Activated CD8-positive, alpha-beta memory T cell treated with anti-CD3 and anti-CD28 coated beads, Interleukin-2, amount 50 U/mL, for 4 hours (primary cell): ENCODE data around the gene KIAA0825.
A peak's percentile ranks its signal among the peaks of the same experiment; 100 is the strongest.
"Not testable (repeated sequence)": the region's sequence is repeated elsewhere in the genome, so short reads cannot be mapped to it uniquely, and the experiment has no call there.

Experiments
- DNase-seq: peaks from one replicate; pipeline ENCODE4 v3.0.0-alpha.2; 2020

Gene KIAA0825

DNA sequence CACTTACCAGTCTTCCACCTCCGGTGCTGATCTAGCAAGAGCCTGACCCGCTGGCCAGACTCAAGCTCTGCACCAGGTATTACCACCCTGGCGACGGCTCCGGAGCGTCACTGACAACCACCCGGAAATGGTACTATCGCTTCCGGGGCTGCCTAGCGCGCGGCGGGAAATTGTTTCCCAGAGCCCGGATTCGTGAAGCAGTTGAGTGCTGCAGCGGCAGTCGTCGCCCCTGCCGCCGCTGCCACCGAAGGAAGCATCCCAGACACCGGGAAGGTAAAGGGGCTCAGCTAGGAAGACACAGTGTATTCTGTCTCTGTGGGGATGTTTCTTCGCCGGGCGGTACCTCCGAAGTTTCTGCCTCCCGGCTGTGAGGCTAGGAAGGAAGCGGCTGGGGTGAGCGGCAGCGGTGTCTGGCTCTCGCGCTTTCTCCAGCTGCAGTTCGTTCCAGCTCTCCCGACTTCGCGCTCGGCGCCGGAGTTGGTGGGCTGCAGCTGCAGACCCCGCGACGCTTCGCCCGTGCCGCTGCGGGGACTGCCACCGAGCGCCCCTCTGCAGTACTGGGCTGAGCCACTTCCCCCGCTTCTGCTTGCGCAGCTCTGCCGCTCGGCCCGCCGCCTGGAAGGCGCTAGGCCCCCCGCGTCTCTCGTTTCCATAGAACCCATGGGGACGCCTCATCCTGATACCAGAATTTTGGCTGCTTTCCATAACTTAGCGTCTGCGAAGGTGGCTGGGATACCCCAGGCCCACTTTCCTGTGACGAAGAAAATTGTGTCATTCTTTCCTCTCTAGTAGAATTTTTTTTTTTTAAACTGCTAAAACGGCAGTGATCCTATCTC is at the start of gene KIAA0825, which contains the start of gene SLF1:
KIAA0825 (minus strand) TSS at position 112 of the 836 bp plus-strand sequence. CDS start 81,478 bp downstream, outside the sequence.
SLF1 (plus strand) TSS at position 177 of the 836 bp plus-strand sequence. CDS start 10,142 bp downstream, outside the sequence.
- peak; percentile 84 for DNase-seq

GRCh38 chr5:94667937-94668336 is 49.5 kb upstream of the KIAA0825 start:
- no peak for DNase-seq

GRCh38 chr5:94661086-94661485 is 42.7 kb upstream of the KIAA0825 start:
- no peak for DNase-seq

GRCh38 chr5:94660506-94660905 is 42.1 kb upstream of the KIAA0825 start:
- DNase-seq, result no peak

GRCh38 chr5:94658272-94658671 is 39.9 kb upstream of the KIAA0825 start:
- no peak for DNase-seq

- DNase-seq, result no peak
Measured at GRCh38 chr5:94649874-94650273, 31.5 kb upstream of the KIAA0825 start.

GRCh38 chr5:94646758-94647157 is 28.4 kb upstream of the KIAA0825 start:
- DNase-seq, result no peak

GRCh38 chr5:94645053-94645452 is 26.6 kb upstream of the KIAA0825 start:
- DNase-seq, result no peak

DNA sequence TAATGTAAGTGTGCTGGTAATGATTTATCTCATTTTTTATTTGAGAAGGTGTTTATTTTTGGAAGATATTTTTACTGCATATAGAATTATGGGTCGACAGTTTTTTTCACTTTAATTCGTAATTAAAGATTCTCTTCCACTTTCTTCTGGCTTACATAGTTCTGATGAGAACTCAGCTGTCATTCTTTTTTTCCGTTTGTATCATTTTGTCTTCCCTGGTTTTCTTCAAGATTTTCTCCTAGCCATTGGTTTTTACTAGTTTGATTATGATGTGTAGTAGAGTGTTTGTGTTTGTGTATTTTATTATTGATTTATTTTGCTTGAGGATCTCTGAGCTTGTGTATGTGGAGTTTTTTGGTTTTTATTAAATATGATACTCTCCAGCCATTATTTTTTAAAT is 21.8 kb upstream of the KIAA0825 start:
- DNase-seq, result no peak

GRCh38 chr5:94632024-94632423 is 13.6 kb upstream of the KIAA0825 start:
- no peak for DNase-seq

GRCh38 chr5:94627191-94627590 is 8.8 kb upstream of the KIAA0825 start:
- DNase-seq, result no peak

- DNase-seq, result no peak
Measured at GRCh38 chr5:94623877-94624276, 5.5 kb upstream of the KIAA0825 start.

DNA sequence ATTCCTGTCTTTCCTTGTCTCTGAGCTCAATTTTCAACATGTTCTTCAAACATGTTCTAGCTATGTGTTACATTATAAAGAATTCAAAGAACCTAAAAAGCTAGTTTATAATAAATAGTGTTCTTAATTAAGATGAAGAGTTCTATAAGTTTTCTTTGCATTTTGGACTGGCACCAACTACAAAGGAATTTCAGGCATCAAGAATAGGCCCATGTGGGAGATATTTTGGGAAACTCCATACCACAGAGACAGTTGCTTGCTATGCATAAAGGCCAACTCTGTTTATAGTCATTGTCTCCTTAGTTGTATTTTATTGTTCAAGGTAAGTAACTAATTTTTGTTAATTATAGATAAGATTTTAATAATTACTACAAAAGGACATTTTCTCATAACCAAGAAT is 4.6 kb upstream of the KIAA0825 start:
- DNase-seq, result no peak

GRCh38 chr5:94621763-94622162 is 3.4 kb upstream of the KIAA0825 start:
- DNase-seq, result no peak

GRCh38 chr5:94620256-94620655 is 1.9 kb upstream of the KIAA0825 start:
- DNase-seq, result no peak

GRCh38 chr5:94618029-94618492 is 343 bp downstream of the KIAA0825 start:
- DNase-seq, result no peak

DNA sequence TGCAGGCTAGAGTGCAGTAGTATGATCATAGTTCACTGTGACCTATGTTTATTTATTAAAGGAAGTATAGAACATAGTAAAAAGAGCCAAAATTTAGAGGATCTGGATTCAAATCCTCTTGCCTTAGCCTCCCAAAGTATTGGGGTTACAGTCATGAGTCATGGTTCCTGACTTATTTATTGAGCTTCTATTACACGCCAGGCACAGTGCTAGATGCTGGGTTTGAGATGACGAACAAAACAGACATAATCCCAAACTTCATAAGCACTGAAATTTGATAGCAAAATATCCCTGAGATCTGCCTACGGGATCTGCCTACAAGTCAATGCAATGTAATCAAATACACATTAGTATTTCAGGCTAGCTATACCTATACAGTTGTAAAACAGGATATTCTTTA is 2.5 kb downstream of the KIAA0825 start:
- no peak for DNase-seq

DNA sequence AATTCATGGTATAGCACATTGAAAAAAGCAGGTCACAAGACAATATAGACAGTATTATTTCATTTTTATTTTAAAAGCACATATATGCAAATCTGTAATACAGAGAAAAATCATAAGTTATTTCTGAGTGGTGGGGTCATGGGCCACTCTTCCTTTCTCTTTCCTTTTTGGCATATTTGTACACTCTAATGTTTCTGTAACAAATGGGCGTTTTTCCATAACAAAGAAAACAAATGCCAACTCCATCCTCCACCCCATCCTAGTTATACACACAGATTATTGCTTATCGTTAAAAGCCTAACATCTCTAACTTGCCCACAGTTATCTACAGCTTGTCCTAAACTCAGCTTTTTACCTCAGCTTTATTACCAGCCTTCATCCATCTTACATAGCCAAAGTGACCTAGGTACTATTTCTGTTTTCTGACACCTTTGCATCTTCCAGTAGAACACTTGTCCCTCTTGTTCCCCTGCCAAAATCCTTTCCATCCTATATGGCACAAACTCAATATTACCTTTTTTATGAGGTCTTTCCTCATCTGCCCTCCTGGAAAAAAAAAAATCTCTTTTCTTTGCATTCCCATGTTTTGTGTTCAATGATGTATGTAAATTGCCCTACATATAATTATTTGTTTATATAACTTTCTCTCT is 4.1 kb downstream of the KIAA0825 start:
- no peak for DNase-seq

DNA sequence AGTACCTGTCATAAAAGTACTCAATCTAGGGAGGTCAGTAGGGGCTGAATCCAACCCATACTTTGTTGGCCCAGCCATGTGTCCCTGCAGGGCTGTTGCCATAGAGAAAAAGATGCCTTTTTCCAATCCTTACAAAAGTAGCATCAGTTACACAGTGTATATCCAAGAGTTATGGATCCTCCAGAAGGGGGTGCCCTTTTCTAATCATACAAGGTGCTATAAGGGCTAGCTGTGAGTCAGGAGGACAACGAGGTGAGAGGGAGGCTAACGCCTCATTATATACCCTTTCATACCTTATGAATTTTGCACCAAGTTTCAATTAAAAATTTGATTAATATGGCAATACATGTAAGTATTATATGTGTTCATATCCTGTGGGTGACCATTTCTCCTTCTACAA is 4.8 kb downstream of the KIAA0825 start:
- DNase-seq, result no peak

- no peak for DNase-seq
Measured at GRCh38 chr5:94595281-94595840, 23.0 kb downstream of the KIAA0825 start.

DNA sequence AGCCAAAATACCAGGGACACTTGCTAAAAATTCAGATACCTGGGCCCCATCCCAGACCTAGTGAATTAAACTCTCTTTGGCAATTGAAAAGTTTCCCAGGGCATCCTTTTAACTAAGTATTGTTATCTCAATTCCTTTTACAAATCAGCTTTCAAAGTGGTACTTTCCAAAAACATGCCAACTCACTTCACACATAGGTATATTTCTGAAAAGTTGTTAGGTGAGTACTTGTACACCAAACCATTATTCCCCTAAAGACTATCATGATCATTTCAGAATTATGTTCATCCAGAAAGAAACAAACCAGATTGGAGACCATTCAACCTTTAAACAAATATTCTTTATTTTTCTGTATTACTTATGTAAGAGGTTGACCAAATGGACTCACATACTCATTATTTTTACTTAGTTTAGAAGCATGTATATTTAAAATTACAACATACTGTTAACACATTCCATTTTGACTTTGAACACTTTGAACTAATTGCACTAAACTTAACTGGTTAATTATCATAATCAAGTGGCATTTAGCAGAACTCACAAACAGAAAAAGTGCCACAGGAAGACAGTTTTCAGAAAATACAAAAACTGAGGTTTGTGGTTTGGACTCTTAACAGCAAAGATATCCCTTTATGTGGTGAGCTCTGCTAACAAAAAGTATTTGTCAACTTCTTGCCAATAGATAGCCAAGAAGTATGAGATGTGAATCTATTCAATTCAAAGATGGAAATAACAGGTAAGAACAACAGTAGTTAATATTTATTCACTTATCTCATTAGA is 40.7 kb downstream of the KIAA0825 start:
- no peak for DNase-seq

DNA sequence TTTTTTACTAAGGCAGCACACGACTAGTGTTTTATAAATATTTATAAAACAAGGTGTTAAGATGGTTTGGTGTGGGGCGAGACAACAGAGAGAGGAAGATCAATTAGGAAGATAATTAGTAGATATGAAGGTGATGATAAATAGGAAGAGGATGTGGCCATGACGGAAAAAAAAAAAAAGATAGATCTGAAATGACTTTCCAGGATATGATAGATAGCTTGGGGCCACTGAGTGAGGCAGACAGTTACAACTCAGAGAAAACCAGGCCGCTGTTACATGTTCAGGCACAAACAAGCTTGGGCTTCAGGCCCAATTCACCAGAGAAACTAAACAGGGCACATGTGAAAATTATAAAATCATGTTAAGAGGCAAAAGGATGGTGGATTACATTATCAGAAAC is 43.2 kb downstream of the KIAA0825 start:
- no peak for DNase-seq

- not testable (repeated sequence) for DNase-seq
Measured at GRCh38 chr5:94573349-94573748, 45.1 kb downstream of the KIAA0825 start.
